Measurements from ENCODE around the gene NKX2-3.

The NKX2-3 gene

GRCh38 chr10:99583687-99584086 lies 50.9 kb downstream of the NKX2-3 start:
- DNase-seq, result no peak

Data from retina (tissue), 1 donor.